Activated T-cell treated with anti-CD3 and anti-CD28 coated beads, Interleukin-2, amount 50 U/mL, for 72 hours (primary cell): ENCODE results near the gene LPP. TPM values are rescaled to one million over a fixed set of nuclear protein-coding genes. Genes with fewer than 3 reads are reported as not detected.

ENCODE experiments used
- ATAC-seq, 2 donors: fragments of 150-1000 bp; cut with Tn5 transposase; replicated peaks in 1 of 2; 2 replicates each; pipeline ENCODE4 v1.10.0; 2021; ENCODE audit warnings: moderate library complexity in 2 of 2, mild to moderate bottlenecking in 1 of 2
- DNase-seq, 2 donors: peaks; one replicate each; pipeline ENCODE4 v3.0.0; 2021 to 2022; ENCODE audit warnings: mixed read lengths in 1 of 2
- H3K27ac Mint-ChIP-seq: one replicate; pipeline ENCODE4 v1.8.0; 2022; ENCODE audit warnings: mild to moderate bottlenecking, moderate library complexity, mixed read lengths
- H3K27me3 Mint-ChIP-seq: one replicate; pipeline ENCODE4 v1.8.0; 2022; ENCODE audit warnings: low read depth, mixed read lengths
- H3K36me3 Mint-ChIP-seq, 2 donors: one replicate each; pipeline ENCODE4 v1.8.0; 2022; ENCODE audit warnings: mixed read lengths in 2 of 2, mild to moderate bottlenecking in 1 of 2; ENCODE audit not compliant: insufficient read depth in 2 of 2
- H3K4me1 Mint-ChIP-seq: one replicate; pipeline ENCODE4 v1.8.0; 2022; ENCODE audit warnings: low read depth, mixed read lengths
- H3K4me3 Mint-ChIP-seq, 2 donors: one replicate each; pipeline ENCODE4 v1.8.0; 2022; ENCODE audit warnings: mild to moderate bottlenecking in 2 of 2, mixed read lengths in 2 of 2, moderate library complexity in 2 of 2
- H3K9me3 Mint-ChIP-seq, 2 donors: one replicate each; pipeline ENCODE4 v1.8.0; 2022; ENCODE audit warnings: mixed read lengths in 2 of 2
- total RNA-seq, 2 donors: library from RNA; stranded (reverse); gene quantifications; one replicate each; pipeline ENCODE4 v1.2.3, GENCODE V29; 2022

LPP gene
- total RNA-seq, 2 donors from 2014 or later: 50.4 to 67.7 TPM

DNA sequence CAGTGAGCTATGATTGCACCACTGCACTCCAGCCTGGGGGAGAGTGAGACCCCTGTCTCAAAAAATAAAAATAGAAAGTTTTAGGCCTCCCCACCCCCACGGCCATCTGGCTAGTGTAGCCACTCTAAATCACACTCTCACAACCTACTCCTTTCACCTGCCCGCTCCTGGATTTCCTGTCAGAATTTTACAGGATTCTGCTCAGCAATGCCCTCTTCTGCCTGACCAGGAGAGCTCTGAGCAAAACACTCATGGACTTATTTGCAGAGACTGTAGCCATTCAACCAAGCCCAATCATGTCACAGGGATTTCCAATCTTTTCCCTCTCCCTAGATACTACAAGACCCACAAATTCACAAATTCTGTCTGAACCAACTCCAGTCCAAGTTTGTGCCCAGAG is 775.2 kb downstream of the LPP start:
- Mint-ChIP-seq H3K36me3 (peaks cover 0 to 1% of the 10 kb centered on the region in 2 donors), H3K27ac (no peak overlapping the region), H3K9me3 (peaks cover 0 to 2% of the 10 kb centered on the region in 2 donors), H3K4me3 (no peak overlapping the region), H3K4me1 (peaks cover 6% of the 10 kb centered on the region), H3K27me3 (peaks cover 12% of the 10 kb centered on the region)
- no peak for ATAC-seq
- no peak for DNase-seq

DNA sequence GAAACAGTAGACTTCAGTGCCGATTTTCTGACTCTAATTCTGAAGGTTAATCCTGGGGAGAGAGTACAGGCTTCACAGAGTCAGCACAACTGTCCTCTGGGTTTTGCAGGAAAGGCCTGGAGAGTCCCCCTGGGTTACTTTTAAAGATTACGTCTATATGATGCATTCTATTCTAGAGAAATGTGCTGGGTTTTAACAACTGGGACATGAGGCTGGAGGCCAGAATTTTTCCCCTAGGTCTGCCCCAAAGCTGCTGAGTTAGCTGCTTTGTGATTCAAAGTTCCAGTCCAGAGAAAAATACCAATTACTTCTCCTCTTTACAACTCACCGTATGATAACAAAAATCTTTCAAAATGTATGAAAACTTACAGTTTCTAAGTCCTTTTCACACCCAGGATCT is 777.1 kb downstream of the LPP start:
- Mint-ChIP-seq H3K36me3 (peaks cover 0 to under 1% of the 10 kb centered on the region in 2 donors), H3K4me1 (peaks cover under 1% of the 10 kb centered on the region), H3K9me3 (peaks cover 0 to under 1% of the 10 kb centered on the region in 2 donors), H3K4me3 (no peak overlapping the region), H3K27me3 (peaks cover 3% of the 10 kb centered on the region), H3K27ac (no peak overlapping the region)
- no peak for ATAC-seq
- DNase-seq: no peak

DNA sequence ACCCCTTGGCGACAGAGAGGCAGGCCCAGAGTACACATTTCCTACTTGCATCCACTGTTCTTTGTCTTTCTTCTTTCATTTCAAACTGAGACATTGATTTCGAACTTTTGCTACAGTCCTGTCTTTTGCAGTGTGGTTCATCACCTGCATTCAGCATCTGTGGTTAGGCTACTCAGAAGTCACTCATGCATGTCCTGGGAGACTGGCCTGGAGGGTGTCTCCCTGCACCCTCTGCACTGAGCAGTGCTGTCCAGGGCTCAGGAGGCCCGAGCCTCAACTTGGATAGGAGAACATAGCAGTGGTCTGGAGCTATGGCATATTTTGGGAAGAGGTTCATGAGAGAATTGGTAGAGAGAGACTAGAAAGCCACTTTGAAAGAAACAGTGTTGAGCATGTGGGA is 777.6 kb downstream of the LPP start:
- Mint-ChIP-seq H3K9me3 (no peaks in the 10 kb centered on the region), H3K4me3 (no peak overlapping the region), H3K36me3 (no peaks in the 10 kb centered on the region), H3K4me1 (no peaks in the 10 kb centered on the region), H3K27me3 (no peaks in the 10 kb centered on the region), H3K27ac (no peak overlapping the region)
- no peak for ATAC-seq
- no peak for DNase-seq

DNA sequence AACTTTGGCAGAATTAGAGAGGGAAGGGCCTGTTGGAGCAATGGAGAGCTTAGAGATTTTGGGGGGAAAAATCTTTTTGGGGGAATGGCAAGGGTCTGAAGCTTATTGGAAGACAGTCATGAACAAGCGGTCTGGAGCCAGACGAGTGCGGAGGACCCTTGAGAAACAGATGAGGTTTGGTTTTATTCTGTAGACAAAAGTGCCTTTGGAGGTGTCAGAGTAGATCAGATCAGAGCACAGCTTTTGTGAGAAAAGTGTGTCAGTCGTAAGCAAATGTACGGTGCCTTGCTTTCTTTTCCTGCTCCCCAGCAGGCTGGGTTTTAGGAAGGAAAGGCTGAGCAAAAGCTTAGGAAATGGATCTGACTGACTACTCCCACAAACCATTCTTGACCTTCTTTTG is 781.0 kb downstream of the LPP start:
- DNase-seq: no peak
- no peaks in the 10 kb centered on the region for H3K4me1 Mint-ChIP-seq
- H3K4me3 Mint-ChIP-seq: no peak overlapping the region
- no peaks in the 10 kb centered on the region for H3K9me3 Mint-ChIP-seq
- ATAC-seq: no peak
- H3K27ac Mint-ChIP-seq: no peak overlapping the region
- H3K27me3 Mint-ChIP-seq: peaks cover 10% of the 10 kb centered on the region
- H3K36me3 Mint-ChIP-seq: no peaks in the 10 kb centered on the region

DNA sequence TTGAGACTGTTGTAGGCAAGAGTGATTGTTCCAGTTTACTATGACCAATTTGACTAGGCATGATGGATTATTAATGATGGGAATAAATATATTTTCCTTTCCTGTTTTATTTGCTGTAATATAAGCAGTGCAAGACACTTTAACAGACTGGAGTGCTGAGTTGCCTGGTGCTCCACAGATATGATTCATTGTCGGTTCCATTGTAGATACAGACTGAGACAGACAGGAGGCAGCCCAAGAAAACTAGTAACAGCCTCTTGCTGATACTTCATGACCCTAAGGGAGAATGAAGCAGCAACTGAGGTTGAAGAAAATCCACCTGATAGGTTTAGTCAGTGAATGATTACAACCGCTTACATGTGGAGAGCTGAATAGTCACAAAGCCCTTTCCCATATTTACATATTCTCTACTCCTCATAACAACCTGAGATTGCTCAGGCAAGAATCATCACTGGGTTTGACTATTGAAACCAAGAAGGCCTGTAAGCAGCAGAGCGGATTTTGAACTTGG is 782.7 kb downstream of the LPP start:
- H3K27me3 Mint-ChIP-seq: peaks cover 10% of the 10 kb centered on the region
- peak in 1 of 2 donors; percentile 76 for ATAC-seq
- no peaks in the 10 kb centered on the region for H3K9me3 Mint-ChIP-seq
- no peaks in the 10 kb centered on the region for H3K36me3 Mint-ChIP-seq
- H3K27ac Mint-ChIP-seq: no peak overlapping the region
- no peak for DNase-seq
- H3K4me1 Mint-ChIP-seq: no peaks in the 10 kb centered on the region
- no peak overlapping the region for H3K4me3 Mint-ChIP-seq

DNA sequence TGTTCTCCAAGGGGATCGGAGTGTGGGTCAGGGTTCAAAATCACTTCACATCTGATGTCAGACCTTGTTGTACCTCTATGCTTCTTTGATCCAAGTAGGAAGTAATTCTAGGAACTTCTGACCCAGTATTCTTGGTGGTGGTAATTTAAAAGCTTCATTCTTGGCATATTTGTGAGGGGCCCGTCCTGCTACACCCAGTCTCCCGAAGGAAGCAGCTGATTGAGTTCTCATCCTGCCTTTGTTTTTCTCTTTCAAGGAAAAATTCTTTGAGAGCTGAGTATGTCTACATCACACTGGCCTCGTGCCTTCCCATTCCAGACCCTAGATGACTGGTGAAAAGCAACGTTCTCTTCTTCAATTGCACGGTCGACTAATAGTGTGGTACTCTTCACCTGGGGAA is 783.4 kb downstream of the LPP start:
- Mint-ChIP-seq H3K27me3 (peaks cover 10% of the 10 kb centered on the region), H3K36me3 (no peaks in the 10 kb centered on the region), H3K9me3 (no peaks in the 10 kb centered on the region), H3K4me1 (no peaks in the 10 kb centered on the region), H3K27ac (no peak overlapping the region), H3K4me3 (no peak overlapping the region)
- DNase-seq: no peak
- no peak for ATAC-seq

DNA sequence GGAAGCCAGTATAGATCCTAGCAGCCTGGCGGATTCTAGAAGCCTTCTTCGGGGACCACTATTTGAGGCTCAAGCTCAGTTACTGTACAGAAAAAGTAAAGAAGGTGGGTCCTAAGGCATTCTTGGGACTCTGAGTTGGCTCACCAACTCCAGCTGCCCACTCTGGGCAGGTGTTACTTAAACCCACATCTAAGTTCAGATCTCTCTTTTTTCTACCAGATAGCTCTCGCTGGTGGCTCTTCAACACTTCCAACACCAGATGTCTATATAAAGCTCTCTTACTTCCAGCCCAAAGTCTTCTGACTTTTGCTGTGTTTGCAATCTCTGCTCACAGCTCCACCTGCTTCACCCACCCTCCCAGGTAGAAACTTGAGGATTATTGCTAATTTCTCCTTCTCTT is 785.0 kb downstream of the LPP start:
- Mint-ChIP-seq H3K27me3 (peaks cover 10% of the 10 kb centered on the region), H3K27ac (no peak overlapping the region), H3K36me3 (peaks cover 0 to 2% of the 10 kb centered on the region in 2 donors), H3K9me3 (no peaks in the 10 kb centered on the region), H3K4me1 (no peaks in the 10 kb centered on the region), H3K4me3 (no peak overlapping the region)
- DNase-seq (no peak), ATAC-seq (no peak)

DNA sequence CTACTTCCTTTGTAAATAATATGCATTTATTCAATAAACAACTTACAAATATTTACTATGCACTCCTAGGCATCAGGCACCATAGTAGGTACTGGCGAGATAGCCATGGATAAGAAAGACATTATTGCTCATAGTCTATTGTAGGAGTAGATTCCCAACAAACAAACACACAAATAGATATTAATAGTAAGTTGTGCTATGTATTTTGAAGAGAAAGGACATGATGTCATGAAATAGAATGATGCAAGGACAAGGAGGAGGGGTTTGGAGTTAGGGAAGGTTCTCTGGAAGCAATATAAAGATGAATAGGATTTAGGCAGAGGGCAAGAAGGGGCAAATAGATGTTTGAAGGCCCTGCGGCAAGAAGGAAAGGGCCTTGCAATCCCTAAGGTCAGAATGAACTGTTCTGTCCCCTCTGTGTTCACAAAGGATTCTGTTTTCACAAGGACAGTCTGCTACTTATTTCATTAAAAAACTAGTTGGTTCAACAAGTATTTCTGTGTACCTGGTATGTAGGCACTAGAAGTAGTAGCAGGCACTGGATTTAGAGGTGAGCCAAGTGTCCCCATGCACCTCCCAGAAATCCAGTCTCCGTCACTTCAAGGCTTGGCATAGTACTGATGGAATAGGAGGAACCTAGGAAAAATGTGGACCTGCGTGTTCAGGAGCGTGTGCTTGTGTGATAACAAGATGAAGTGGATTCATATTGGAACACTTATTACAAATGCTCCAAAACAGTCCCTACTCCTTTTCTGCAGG is 786.0 kb downstream of the LPP start:
- ATAC-seq (no peak), DNase-seq (no peak)
- Mint-ChIP-seq H3K27me3 (peaks cover 17% of the 10 kb centered on the region), H3K36me3 (peaks cover 0 to 2% of the 10 kb centered on the region in 2 donors), H3K4me3 (no peak overlapping the region), H3K4me1 (no peaks in the 10 kb centered on the region), H3K9me3 (no peaks in the 10 kb centered on the region), H3K27ac (no peak overlapping the region)
